ENCODE data around the gene ALG1. TPM values are rescaled to one million over a fixed set of nuclear protein-coding genes. Genes with fewer than 3 reads are reported as not detected.

The ALG1 gene
- total RNA-seq, 4 donors from 2014 or later = 4.8 to 17.1 (median 9.7) TPM

DNA sequence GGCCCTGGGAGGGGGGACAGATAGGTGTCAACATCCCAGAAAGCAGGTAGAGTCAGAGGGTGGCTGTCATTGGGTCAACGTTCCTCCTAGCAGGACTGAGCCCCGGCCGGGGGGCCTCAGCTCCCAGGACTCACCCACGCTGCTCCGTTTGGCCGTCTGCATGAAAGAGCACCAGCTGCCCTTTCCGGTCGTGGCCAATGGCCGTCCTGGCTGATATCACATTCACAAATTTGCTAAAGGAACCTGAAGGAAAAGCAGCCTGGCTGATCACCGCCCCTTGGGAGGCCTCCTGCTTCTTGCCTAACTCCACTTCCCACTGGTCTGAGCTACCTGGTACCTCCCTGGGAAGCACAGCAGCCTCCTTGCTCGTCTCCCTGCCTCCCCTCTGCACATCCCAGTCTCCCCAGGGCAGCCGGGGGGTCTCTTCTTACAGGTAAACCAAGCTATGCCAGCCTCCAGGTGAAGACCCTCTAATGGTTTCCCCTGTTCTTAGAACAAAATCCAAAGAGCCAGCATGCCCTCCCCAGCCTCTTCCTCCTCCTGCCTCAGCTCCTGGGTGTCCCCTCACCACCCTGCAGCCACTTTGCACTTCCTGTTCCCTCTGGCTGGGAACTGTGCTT is 41.3 kb upstream of the ALG1 start:
- ATAC-seq (no peak), DNase-seq (no peak)
- TF ChIP-seq, protein P1, sequence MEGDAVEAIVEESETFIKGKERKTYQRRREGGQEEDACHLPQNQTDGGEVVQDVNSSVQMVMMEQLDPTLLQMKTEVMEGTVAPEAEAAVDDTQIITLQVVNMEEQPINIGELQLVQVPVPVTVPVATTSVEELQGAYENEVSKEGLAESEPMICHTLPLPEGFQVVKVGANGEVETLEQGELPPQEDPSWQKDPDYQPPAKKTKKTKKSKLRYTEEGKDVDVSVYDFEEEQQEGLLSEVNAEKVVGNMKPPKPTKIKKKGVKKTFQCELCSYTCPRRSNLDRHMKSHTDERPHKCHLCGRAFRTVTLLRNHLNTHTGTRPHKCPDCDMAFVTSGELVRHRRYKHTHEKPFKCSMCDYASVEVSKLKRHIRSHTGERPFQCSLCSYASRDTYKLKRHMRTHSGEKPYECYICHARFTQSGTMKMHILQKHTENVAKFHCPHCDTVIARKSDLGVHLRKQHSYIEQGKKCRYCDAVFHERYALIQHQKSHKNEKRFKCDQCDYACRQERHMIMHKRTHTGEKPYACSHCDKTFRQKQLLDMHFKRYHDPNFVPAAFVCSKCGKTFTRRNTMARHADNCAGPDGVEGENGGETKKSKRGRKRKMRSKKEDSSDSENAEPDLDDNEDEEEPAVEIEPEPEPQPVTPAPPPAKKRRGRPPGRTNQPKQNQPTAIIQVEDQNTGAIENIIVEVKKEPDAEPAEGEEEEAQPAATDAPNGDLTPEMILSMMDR (IDR thresholded peaks at IDR 0.05 in 4 of 5, conservative IDR thresholded peaks at IDR 0.05 in 1 of 5) = no peak
- no peak for TF ChIP-seq POLR2A (IDR thresholded peaks at IDR 0.05)
- Histone ChIP-seq H3K4me1 (peaks cover 13 to 17% of the 10 kb centered on the region in 2 donors), H3K27me3 (no peaks in the 10 kb centered on the region), H3K4me3 (no peak overlapping the region), H3K9me3 (no peaks in the 10 kb centered on the region), H3K27ac (no peak overlapping the region), H3K36me3 (peaks cover 0 to 11% of the 10 kb centered on the region in 2 donors)
- intact Hi-C loops (cut with DNase I; ENCODE audit: low total_unique reads) = no loop called here
- in situ Hi-C loops (cut with MboI; ENCODE audit: low sequenced_read_pairs in 4 of 4) = no loop called here

DNA sequence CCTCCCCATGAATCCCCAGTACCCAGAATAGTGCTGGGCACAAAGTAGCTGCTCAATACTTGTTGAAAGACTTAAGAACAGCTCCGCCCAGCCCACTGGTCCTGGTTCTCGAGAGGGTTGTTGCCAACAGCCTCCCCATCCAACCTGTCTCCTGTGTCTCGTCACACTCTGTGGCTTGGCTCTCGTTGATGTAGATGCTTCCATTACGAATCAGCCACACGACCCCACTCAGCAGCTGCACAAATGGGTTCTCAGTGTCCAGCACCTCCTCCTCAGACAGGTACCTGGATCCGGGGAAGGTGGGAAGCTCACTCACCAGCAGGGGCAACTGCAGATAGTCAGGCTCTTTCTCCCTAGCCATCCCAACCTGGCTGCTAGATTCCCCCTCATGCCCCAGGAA is 40.0 kb upstream of the ALG1 start:
- intact Hi-C loops (cut with DNase I; ENCODE audit: low total_unique reads) = no loop called here
- TF ChIP-seq POLR2A (IDR thresholded peaks at IDR 0.05) = no peak
- TF ChIP-seq, protein P1 (IDR thresholded peaks at IDR 0.05 in 4 of 5, conservative IDR thresholded peaks at IDR 0.05 in 1 of 5) = no peak
- H3K9me3 ChIP-seq = no peaks in the 10 kb centered on the region
- no peak overlapping the region for H3K4me3 ChIP-seq
- DNase-seq = no peak
- H3K4me1 ChIP-seq = peaks cover 13 to 17% of the 10 kb centered on the region in 2 donors
- no peak for ATAC-seq
- in situ Hi-C loops (cut with MboI; ENCODE audit: low sequenced_read_pairs in 4 of 4) = no loop called here
- no peak overlapping the region for H3K27ac ChIP-seq
- H3K36me3 ChIP-seq = peaks cover 0 to 11% of the 10 kb centered on the region in 2 donors
- H3K27me3 ChIP-seq = no peaks in the 10 kb centered on the region

DNA sequence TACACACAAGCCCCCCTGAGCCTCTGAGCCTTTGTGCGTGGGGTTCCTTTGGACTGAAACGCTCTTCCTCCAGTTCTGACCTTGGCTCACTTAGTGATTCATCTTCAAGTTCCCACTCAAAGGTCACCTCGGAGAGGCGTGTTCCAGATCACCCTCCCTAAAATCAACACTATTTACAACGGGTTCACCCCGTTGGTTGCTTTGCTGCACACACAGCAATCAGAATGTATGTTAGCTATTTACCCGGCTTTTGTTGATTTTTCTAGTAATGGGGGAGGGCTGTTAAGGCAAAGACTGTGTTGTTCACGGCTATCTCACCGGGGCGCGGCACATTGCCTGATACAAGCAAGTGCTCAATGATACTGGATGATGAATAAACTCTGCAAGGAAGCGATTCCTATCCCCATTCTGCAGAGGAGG is 38.9 kb upstream of the ALG1 start:
- Histone ChIP-seq H3K9me3 (no peaks in the 10 kb centered on the region), H3K36me3 (peaks cover 0 to under 1% of the 10 kb centered on the region in 2 donors), H3K4me3 (peak overlapping the region; percentile 77 to 91 (median 88)), H3K4me1 (peaks cover 13 to 17% of the 10 kb centered on the region in 2 donors), H3K27ac (peak overlapping the region in 1 of 4 donors; percentile 62), H3K27me3 (no peaks in the 10 kb centered on the region)
- ATAC-seq (no peak), DNase-seq (no peak)
- intact Hi-C loops (cut with DNase I; ENCODE audit: low total_unique reads) (loop anchor here (1.0 kb wide), 1 partner anchor 39 kb away; the partner anchor contains the start of gene ALG1), in situ Hi-C loops (cut with MboI; ENCODE audit: low sequenced_read_pairs in 4 of 4) (no loop called here)
- TF ChIP-seq, protein P1 (IDR thresholded peaks at IDR 0.05 in 4 of 5, conservative IDR thresholded peaks at IDR 0.05 in 1 of 5) = no peak
- no peak for TF ChIP-seq POLR2A (IDR thresholded peaks at IDR 0.05)

DNA sequence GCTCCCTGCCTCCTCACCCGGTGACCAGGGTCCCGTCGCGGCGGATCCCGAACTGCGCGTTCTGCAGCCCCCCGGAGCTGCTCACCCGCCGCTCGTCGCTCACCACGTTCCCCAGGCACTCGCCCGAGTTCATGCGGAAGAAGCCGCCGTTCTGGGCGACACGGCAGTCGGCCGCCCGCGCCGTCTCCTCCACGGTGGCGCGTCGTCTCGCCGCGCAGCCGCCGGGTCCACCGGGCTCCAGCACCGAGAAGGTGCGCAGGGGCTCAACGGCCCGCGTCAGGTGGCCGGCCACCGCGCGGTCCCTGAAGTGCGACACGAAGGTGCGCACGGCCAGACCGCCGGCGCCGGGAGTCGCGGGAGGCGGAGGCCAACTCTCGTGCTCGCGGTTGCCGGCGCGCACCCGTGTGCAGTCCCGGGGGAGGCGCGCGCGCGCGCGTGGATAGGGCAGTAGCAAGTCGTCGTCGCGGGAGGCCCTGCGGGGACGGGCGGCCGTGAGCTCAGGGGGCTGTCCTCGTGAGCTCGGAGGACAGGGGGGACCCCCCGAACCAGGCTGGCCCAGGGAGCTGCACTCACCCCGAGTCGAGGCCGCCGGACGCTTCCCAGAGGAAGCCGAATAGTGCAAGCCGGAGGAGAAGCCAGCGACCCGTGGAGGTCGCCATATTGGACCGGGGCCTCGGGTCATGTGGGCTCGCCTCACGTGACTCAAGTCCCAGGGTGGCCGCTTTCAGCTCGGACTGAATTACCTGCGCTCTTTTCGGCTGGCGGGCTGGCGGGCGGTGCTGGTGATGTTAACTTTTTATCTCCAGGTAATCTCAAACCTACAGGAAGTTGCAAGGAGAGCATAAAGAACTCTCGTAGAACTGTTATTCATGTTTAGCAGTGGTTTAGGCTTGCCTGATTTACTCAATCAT is 38.1 kb upstream of the ALG1 start, which contains the start of gene NAGPA:
TSS of gene NAGPA (minus strand) at position 680 of the 911 bp plus-strand sequence. CDS start at position 659, 21 bp downstream.
- H3K4me3 ChIP-seq = peak within 1 kb of the TSS; percentile 77 to 91 (median 88)
- TF ChIP-seq, protein P1 (IDR thresholded peaks at IDR 0.05 in 4 of 5, conservative IDR thresholded peaks at IDR 0.05 in 1 of 5) = peak in 1 of 5 experiments; percentile 23
- no peak for TF ChIP-seq POLR2A (IDR thresholded peaks at IDR 0.05)
- intact Hi-C loops (cut with DNase I; ENCODE audit: low total_unique reads) (loop anchor here (1.0 kb wide), 1 partner anchor 38 kb away; the partner anchor contains the start of gene ALG1), in situ Hi-C loops (cut with MboI; ENCODE audit: low sequenced_read_pairs in 4 of 4) (no loop called here)
- H3K4me1 ChIP-seq = peaks cover 13 to 17% of the 10 kb centered on the region in 2 donors
- peak within 1 kb of the TSS; percentile 39 to 77 (median 64) for H3K27ac ChIP-seq
- no peaks in the 10 kb centered on the region for H3K9me3 ChIP-seq
- ATAC-seq (peak; percentile 94 to 95), DNase-seq (peak; percentile 81 to 85)
- H3K36me3 ChIP-seq = no peaks in the 10 kb centered on the region
- no peaks in the 10 kb centered on the region for H3K27me3 ChIP-seq
